Vagina (tissue), 2 donors: ENCODE results near the gene KDM8. TPM values are rescaled to one million over a fixed set of nuclear protein-coding genes. Genes with fewer than 3 reads are reported as not detected.
"Not testable (repeated sequence)": the region's sequence is repeated elsewhere in the genome, so short reads cannot be mapped to it uniquely, and the experiment has no call there.

Source experiments
- DNase-seq, 2 donors: peaks; one replicate each; pipeline ENCODE4 v3.0.0-alpha.2; 2017; ENCODE audit errors: extremely low spot score in 2 of 2
- H3K27ac ChIP-seq: fragments of 200-600 bp; sonication (generic); one replicate; pipeline ENCODE4 v1.5.1; 2019
- H3K27me3 ChIP-seq: fragments of 200-600 bp; sonication (generic); one replicate; pipeline ENCODE4 v1.5.1; 2019
- H3K36me3 ChIP-seq, 2 donors: fragments of 200-600 bp; sonication (generic); one replicate each; pipeline ENCODE4 v1.5.1; 2017 to 2019
- H3K4me1 ChIP-seq: fragments of 200-600 bp; sonication (generic); one replicate; pipeline ENCODE4 v1.5.1; 2019
- H3K4me3 ChIP-seq, 2 donors: fragments of 200-600 bp; sonication (generic); 1 replicate in 1 of 2; 2 replicates in 1 of 2; pipeline ENCODE4 v1.5.1; 2016 to 2019
- H3K9me3 ChIP-seq: fragments of 200-600 bp; sonication (generic); one replicate; pipeline ENCODE4 v1.5.1; 2019
- CTCF ChIP-seq, 3 experiments: fragments of 450-650 bp in 2 of 3; fragments of 200-600 bp in 1 of 3; sonication (generic) in 1 of 3; IDR thresholded peaks; one replicate each; pipeline ENCODE4 v1.5.1; 2017 to 2019; ENCODE audit warnings: antibody characterized with exemption in 3 of 3, mild to moderate bottlenecking in 2 of 3, moderate library complexity in 2 of 3
- POLR2A ChIP-seq, 2 donors: fragments of 450-650 bp; IDR thresholded peaks; one replicate each; pipeline ENCODE4 v1.6.1; 2017; ENCODE audit warnings: antibody characterized with exemption in 2 of 2, mild to moderate bottlenecking in 2 of 2, moderate library complexity in 2 of 2
- POLR2AphosphoS5 ChIP-seq, 2 donors: sonication (generic); formaldehyde crosslinking; IDR thresholded peaks; one replicate each; pipeline ENCODE4 v1.9.0; 2017; ENCODE audit warnings: antibody characterized with exemption in 2 of 2, mild to moderate bottlenecking in 2 of 2, low read depth in 1 of 2; ENCODE audit not compliant: insufficient read depth in 1 of 2
- intact Hi-C: fragments of 100-400 bp; cut with DNase I; formaldehyde crosslinking; loops from one replicate; pipeline ENCODE4 v1.15.1; 2023
- total RNA-seq: library from RNA; depleted of rRNA; stranded (reverse); fragments of >200 nt; gene quantifications from one replicate; pipeline ENCODE4 v1.2.3, GENCODE V29; 2016

Gene KDM8
- total RNA-seq, 1 donor from 2014 or later: 1.5 TPM

DNA sequence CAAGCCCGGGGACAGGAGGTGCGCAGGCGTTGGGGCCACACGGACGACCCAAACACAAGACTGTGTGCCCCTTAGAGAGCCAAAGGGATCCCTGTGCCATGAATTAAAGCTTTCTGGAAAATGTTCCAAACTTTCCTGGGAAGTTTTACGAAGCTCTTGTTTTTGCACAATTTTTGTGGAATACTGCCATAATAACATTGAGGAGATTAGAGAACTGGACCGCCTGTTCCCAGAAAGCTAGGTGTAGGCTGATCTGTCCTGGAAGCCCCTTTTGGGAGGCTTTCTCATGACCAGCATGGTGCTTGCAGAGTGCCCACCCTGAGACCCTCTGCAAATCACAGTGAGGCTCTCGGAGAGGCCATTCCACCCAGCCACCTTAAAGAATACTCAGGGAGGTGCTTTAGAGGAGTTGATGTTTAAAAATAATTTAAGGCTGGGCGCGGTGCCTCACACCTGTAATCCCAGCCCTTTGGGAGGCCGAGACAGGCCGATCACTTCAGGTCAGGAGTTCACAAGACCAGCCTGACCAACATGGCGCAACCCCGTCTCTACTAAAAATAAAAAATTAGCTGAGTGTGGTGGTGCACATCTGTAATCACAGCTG lies 1.1 kb downstream of the KDM8 start:
- intact Hi-C loops: no loop called here
- no peaks in the 10 kb centered on the region for H3K36me3 ChIP-seq
- H3K4me1 ChIP-seq: peaks cover 18% of the 10 kb centered on the region
- no peak for TF ChIP-seq POLR2AphosphoS5 (IDR thresholded peaks at IDR 0.05; ENCODE audit: insufficient read depth in 1 of 2, low read depth in 1 of 2)
- TF ChIP-seq POLR2A (IDR thresholded peaks at IDR 0.05): no peak
- no peak for TF ChIP-seq CTCF (IDR thresholded peaks at IDR 0.05)
- peak overlapping the region; percentile 63 to 79 for H3K4me3 ChIP-seq
- no peaks in the 10 kb centered on the region for H3K9me3 ChIP-seq
- H3K27ac ChIP-seq: peak overlapping the region; percentile 93
- H3K27me3 ChIP-seq: no peaks in the 10 kb centered on the region
- no peak for DNase-seq

DNA sequence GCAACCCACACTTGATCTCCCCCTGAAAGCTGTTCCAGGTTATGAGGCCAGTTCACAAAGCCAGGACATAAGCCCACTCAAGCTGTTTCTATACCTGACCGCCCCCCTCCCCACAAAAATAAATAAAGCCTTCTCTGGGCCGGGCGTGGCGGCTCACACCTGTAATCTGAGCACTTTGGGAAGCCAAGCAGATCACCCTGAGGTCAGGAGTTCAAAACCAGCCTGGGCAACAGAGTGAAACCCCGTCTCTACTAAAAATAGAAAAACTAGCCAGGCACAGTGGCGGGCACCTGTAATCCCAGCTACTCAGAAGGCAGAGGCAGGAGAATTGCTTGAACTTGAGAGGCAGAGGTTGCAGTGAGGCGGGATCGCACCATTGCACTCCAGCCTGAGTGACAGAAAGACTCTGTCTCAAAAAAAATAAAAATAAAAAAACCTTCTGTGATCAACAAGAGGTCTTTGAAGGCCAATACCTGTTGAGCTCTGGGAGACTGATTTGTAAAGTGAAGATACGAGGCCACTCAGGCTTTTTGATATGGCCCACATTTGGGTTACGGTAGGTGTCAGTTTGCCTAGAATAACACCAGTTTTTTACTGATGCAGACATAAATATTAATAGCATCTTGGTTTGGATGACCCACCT lies 2.2 kb downstream of the KDM8 start:
- intact Hi-C loops: no loop called here
- H3K27ac ChIP-seq: no peak overlapping the region
- H3K4me1 ChIP-seq: peaks cover 18% of the 10 kb centered on the region
- H3K27me3 ChIP-seq: no peaks in the 10 kb centered on the region
- no peak overlapping the region for H3K4me3 ChIP-seq
- peaks cover 0 to 8% of the 10 kb centered on the region in 2 donors for H3K36me3 ChIP-seq
- DNase-seq: no peak
- H3K9me3 ChIP-seq: no peaks in the 10 kb centered on the region
- TF ChIP-seq CTCF (IDR thresholded peaks at IDR 0.05) (no peak), POLR2AphosphoS5 (IDR thresholded peaks at IDR 0.05; ENCODE audit: insufficient read depth in 1 of 2, low read depth in 1 of 2) (no peak), POLR2A (IDR thresholded peaks at IDR 0.05) (no peak)

DNA sequence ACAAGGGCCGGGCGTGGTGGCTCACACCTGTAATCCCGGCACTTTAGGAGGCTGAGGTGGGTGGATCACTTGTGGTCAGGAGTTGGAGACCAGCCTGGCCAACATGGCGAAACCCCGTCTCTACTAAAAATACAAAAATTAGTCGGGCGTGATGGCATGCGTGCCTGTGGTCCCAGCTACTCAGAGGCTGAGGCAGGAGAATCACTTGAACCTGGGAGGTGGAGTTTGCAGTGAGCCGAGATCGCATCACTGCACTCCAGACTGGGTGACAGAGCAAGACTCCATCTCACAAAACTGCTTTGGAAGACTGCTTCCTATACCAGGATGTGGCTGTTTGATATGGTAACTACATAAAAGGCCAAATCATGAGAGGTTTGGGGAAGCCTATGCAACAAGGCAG lies 3.8 kb downstream of the KDM8 start:
- intact Hi-C loops, H3K27ac ChIP-seq: not testable (repeated sequence)
- H3K4me1 ChIP-seq: peaks cover 18% of the 10 kb centered on the region

DNA sequence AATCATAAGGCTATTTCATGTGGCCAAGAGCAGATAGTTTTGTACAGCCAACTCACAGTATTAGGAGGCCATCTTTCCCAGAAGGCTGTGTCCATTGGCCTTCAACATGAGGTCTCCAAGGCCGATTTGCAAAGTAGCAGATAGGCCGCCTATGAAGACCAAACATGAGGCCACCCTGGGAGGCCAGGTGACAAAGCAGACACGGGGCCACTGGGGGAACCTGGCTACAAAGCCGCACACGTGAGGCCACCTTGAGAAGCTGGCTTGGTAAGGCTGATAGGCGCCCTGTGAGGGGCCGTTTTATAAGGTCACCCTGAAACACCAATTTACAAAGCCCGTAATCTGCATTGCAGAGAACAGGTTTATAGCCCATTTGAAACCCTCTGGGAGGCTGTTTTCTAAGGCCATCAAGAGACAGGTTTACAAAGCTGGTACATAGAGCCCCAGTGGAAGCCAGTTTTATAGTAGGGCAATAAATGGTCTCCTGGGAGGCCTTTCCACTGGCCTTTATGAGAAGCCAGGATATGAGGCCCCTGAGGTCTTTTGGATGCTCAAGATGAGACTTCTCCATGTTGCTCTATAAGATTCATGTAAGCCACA lies 4.9 kb downstream of the KDM8 start:
- Histone ChIP-seq H3K27ac (no peak overlapping the region), H3K4me1 (peaks cover 10% of the 10 kb centered on the region), H3K4me3 (no peak overlapping the region), H3K9me3 (no peaks in the 10 kb centered on the region), H3K27me3 (no peaks in the 10 kb centered on the region), H3K36me3 (peaks cover 0 to 16% of the 10 kb centered on the region in 2 donors)
- no peak for TF ChIP-seq POLR2A (IDR thresholded peaks at IDR 0.05)
- TF ChIP-seq CTCF (IDR thresholded peaks at IDR 0.05): no peak
- TF ChIP-seq POLR2AphosphoS5 (IDR thresholded peaks at IDR 0.05; ENCODE audit: insufficient read depth in 1 of 2, low read depth in 1 of 2): no peak
- DNase-seq: no peak
- intact Hi-C loops: no loop called here

More for the DNA sequence above, 3.8 kb downstream of the KDM8 start:
- H3K9me3 ChIP-seq, H3K27me3 ChIP-seq, DNase-seq, H3K4me3 ChIP-seq: not testable (repeated sequence)
- H3K36me3 ChIP-seq: peaks cover 0 to 16% of the 10 kb centered on the region in 2 donors

DNA sequence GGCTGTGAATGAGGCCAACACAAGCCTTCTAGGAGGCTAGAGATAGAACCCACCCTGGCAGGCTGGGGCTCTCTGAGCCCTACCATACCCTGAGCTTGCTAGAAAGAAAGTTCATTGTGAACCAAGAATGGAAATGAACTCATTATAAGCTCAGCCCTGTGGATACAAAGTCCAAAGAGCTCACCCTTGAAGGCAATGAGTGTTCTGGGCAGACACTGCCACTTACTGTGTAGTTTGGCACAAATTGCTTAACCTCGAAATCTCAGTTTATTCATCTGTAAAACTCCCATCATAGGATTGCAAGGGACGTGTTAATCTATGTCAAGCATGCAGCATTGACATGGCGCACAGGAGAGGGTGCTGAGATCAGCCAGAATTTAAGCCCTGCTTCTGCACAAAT lies 5.5 kb downstream of the KDM8 start:
- Histone ChIP-seq H3K27ac (no peak overlapping the region), H3K4me1 (peaks cover 10% of the 10 kb centered on the region), H3K27me3 (no peaks in the 10 kb centered on the region), H3K9me3 (no peaks in the 10 kb centered on the region), H3K4me3 (no peak overlapping the region), H3K36me3 (peaks cover 0 to 16% of the 10 kb centered on the region in 2 donors)
- TF ChIP-seq POLR2AphosphoS5 (IDR thresholded peaks at IDR 0.05; ENCODE audit: insufficient read depth in 1 of 2, low read depth in 1 of 2) (no peak), POLR2A (IDR thresholded peaks at IDR 0.05) (no peak), CTCF (IDR thresholded peaks at IDR 0.05) (no peak)
- intact Hi-C loops: no loop called here
- DNase-seq: no peak
